HEK293 (cell line): ENCODE data around the gene ZFR2.

Experiments
- CTCF ChIA-PET: fragments of 350-600 bp; formaldehyde crosslinking; extraction: SDS; loops from one replicate; lab custom pipeline; 2021; ENCODE audit warnings: antibody characterized with exemption; lab: Yijun Ruan, JAX
- POLR2A ChIA-PET: fragments of 300-600 bp; formaldehyde crosslinking; extraction: SDS; loops from one replicate; lab custom pipeline; 2020; ENCODE audit warnings: antibody characterized with exemption, inconsistent platforms; lab: Yijun Ruan, JAX
- H3K27ac ChIP-seq: fragments of 200-500 bp; sonication (Bioruptor generic); 2 replicates; pipeline ENCODE4 v1.5.1; 2014; ENCODE audit warnings: low read depth, low read length, control low read depth, inconsistent platforms; ENCODE audit errors: extremely low read depth
- H3K36me3 ChIP-seq, 2 experiments: fragments of 200-500 bp in 1 of 2; sonication (Bioruptor generic) in 1 of 2; 1 replicate in 1 of 2; 2 replicates in 1 of 2; pipeline ENCODE4 v1.5.1; 2014 to 2017; ENCODE audit warnings: inconsistent platforms in 2 of 2, low read length in 2 of 2; ENCODE audit not compliant: control insufficient read depth in 2 of 2, insufficient read depth in 1 of 2
- H3K4me1 ChIP-seq: fragments of 200-500 bp; sonication (Bioruptor generic); 2 replicates; pipeline ENCODE4 v1.5.1; 2014; ENCODE audit warnings: mild to moderate bottlenecking, low read length, inconsistent platforms; ENCODE audit not compliant: control insufficient read depth, insufficient read depth
- H3K4me3 ChIP-seq: 2 replicates; pipeline ENCODE4 v1.5.1; 2011; ENCODE audit warnings: low read depth, mild to moderate bottlenecking, control low read depth, low read length, moderate library complexity
- H3K9me3 ChIP-seq: fragments of 200-500 bp; sonication (Bioruptor generic); 2 replicates; pipeline ENCODE4 v1.5.1; 2014; ENCODE audit warnings: low read depth, low read length, inconsistent platforms; ENCODE audit not compliant: control insufficient read depth, insufficient read depth
- ATF2 ChIP-seq: fragments of 450-650 bp; formaldehyde crosslinking; IDR thresholded peaks from 2 replicates; pipeline ENCODE4 v1.5.1; 2016; ENCODE audit warnings: missing biosample characterization, missing genetic modification characterization, low read depth
- GLIS2 ChIP-seq: fragments of 450-650 bp; formaldehyde crosslinking; IDR thresholded peaks from 2 replicates; pipeline ENCODE4 v1.5.1; 2016; ENCODE audit warnings: missing biosample characterization, missing genetic modification characterization
- MYNN ChIP-seq: fragments of 450-650 bp; formaldehyde crosslinking; IDR thresholded peaks from 2 replicates; pipeline ENCODE4 v1.5.1; 2016; ENCODE audit warnings: missing biosample characterization, missing genetic modification characterization, borderline replicate concordance
- REPIN1 ChIP-seq: fragments of 450-650 bp; formaldehyde crosslinking; IDR thresholded peaks from 2 replicates; pipeline ENCODE4 v1.5.1; 2017; ENCODE audit warnings: missing biosample characterization, missing genetic modification characterization, low read depth
- TSHZ1 ChIP-seq: fragments of 450-650 bp; formaldehyde crosslinking; IDR thresholded peaks from 2 replicates; pipeline ENCODE4 v1.5.1; 2016; ENCODE audit warnings: missing biosample characterization, missing genetic modification characterization, borderline replicate concordance
- YY2 ChIP-seq: fragments of 450-650 bp; formaldehyde crosslinking; IDR thresholded peaks from 2 replicates; pipeline ENCODE4 v1.5.1; 2016; ENCODE audit warnings: missing biosample characterization, missing genetic modification characterization
- ZBTB17 ChIP-seq: fragments of 450-650 bp; formaldehyde crosslinking; IDR thresholded peaks from 2 replicates; pipeline ENCODE4 v1.5.1; 2016; ENCODE audit warnings: missing biosample characterization, missing genetic modification characterization
- ZBTB7A ChIP-seq: fragments of 450-650 bp; formaldehyde crosslinking; IDR thresholded peaks from 2 replicates; pipeline ENCODE4 v1.5.1; 2016; ENCODE audit warnings: low read depth, missing biosample characterization, missing genetic modification characterization
- ZNF138 ChIP-seq: fragments of 450-650 bp; formaldehyde crosslinking; IDR thresholded peaks from 2 replicates; pipeline ENCODE4 v1.5.1; 2016; ENCODE audit warnings: missing biosample characterization, missing genetic modification characterization, borderline replicate concordance
- ZNF19 ChIP-seq: fragments of 450-650 bp; formaldehyde crosslinking; IDR thresholded peaks from 2 replicates; pipeline ENCODE4; 2016; ENCODE audit warnings: missing biosample characterization, missing genetic modification characterization, low read depth
- ZNF239 ChIP-seq: fragments of 450-650 bp; formaldehyde crosslinking; IDR thresholded peaks from 2 replicates; pipeline ENCODE4 v1.5.1; 2016; ENCODE audit warnings: missing biosample characterization, missing genetic modification characterization
- ZNF394 ChIP-seq: fragments of 450-650 bp; formaldehyde crosslinking; IDR thresholded peaks from 2 replicates; pipeline ENCODE4 v1.5.1; 2016; ENCODE audit warnings: missing biosample characterization, missing genetic modification characterization, mild to moderate bottlenecking, moderate library complexity, borderline replicate concordance
- ZNF426 ChIP-seq: fragments of 450-650 bp; formaldehyde crosslinking; IDR thresholded peaks from 2 replicates; pipeline ENCODE4 v1.5.1; 2017; ENCODE audit warnings: missing biosample characterization, missing genetic modification characterization, mild to moderate bottlenecking, inconsistent platforms, moderate library complexity
- ZNF433 ChIP-seq: fragments of 450-650 bp; formaldehyde crosslinking; IDR thresholded peaks from 2 replicates; pipeline ENCODE4 v1.5.1; 2016; ENCODE audit warnings: missing biosample characterization, missing genetic modification characterization, low read depth
- ZNF560 ChIP-seq: fragments of 450-650 bp; formaldehyde crosslinking; IDR thresholded peaks from 2 replicates; pipeline ENCODE4 v1.5.1; 2017; ENCODE audit warnings: missing biosample characterization, missing genetic modification characterization, borderline replicate concordance
- ZNF639 ChIP-seq: fragments of 450-650 bp; formaldehyde crosslinking; IDR thresholded peaks from 2 replicates; pipeline ENCODE4 v1.5.1; 2016; ENCODE audit warnings: missing biosample characterization, missing genetic modification characterization
- ZNF785 ChIP-seq: fragments of 450-650 bp; formaldehyde crosslinking; IDR thresholded peaks from 2 replicates; pipeline ENCODE4 v1.5.1; 2016; ENCODE audit warnings: missing biosample characterization, missing genetic modification characterization
- ZNF791 ChIP-seq: fragments of 450-650 bp; formaldehyde crosslinking; IDR thresholded peaks from 2 replicates; pipeline ENCODE4 v1.5.1; 2016; ENCODE audit warnings: missing biosample characterization, missing genetic modification characterization
- ZNF843 ChIP-seq: fragments of 450-650 bp; formaldehyde crosslinking; IDR thresholded peaks from 2 replicates; pipeline ENCODE4 v1.5.1; 2016; ENCODE audit warnings: missing biosample characterization, missing genetic modification characterization

The ZFR2 gene

GRCh38 chr19:3837332-3837731 lies 31.5 kb downstream of the ZFR2 start:
- H3K27ac ChIP-seq, result no peak overlapping the region
- CTCF ChIA-PET, result no interaction called here
- H3K4me1 ChIP-seq, result no peaks in the 10 kb centered on the region
- H3K36me3 ChIP-seq, result no peaks in the 10 kb centered on the region
- no peaks in the 10 kb centered on the region for H3K9me3 ChIP-seq
- no peak overlapping the region for H3K4me3 ChIP-seq
- TF ChIP-seq ZNF639 (tag by site-specific recombination) (no peak), YY2 (tag by site-specific recombination) (no peak), ZNF785 (tag by site-specific recombination) (no peak), ZNF791 (tag by site-specific recombination) (no peak), ZNF239 (tag by site-specific recombination) (no peak), ZNF19 (tag by site-specific recombination) (no peak), ZNF843 (tag by site-specific recombination) (no peak), ZNF138 (tag by site-specific recombination) (no peak), ZNF433 (tag by site-specific recombination) (no peak), ZNF394 (no peak), GLIS2 (tag by site-specific recombination) (no peak)
- TF ChIP-seq, all 188 proteins: peak for 0
- POLR2A ChIA-PET, result no interaction called here

GRCh38 chr19:3836887-3837286 lies 32.0 kb downstream of the ZFR2 start:
- POLR2A ChIA-PET, result no interaction called here
- H3K9me3 ChIP-seq, result no peaks in the 10 kb centered on the region

More at GRCh38 chr19:3836887-3837286, 32.0 kb downstream of the ZFR2 start:
- Histone ChIP-seq H3K4me3 (no peak overlapping the region), H3K27ac (no peak overlapping the region), H3K4me1 (no peaks in the 10 kb centered on the region), H3K36me3 (no peaks in the 10 kb centered on the region)
- no peak for TF ChIP-seq MYNN (tag by site-specific recombination)
- TF ChIP-seq ZNF639 (tag by site-specific recombination), result no peak
- no peak for TF ChIP-seq ZNF560 (tag by site-specific recombination)
- no peak for TF ChIP-seq ZNF426 (tag by site-specific recombination)
- TF ChIP-seq ZBTB7A, result no peak
- TF ChIP-seq TSHZ1 (tag by site-specific recombination), result no peak
- no peak for TF ChIP-seq ATF2
- TF ChIP-seq REPIN1 (tag by site-specific recombination), result no peak
- no peak for TF ChIP-seq ZBTB17 (tag by site-specific recombination)
- CTCF ChIA-PET, result no interaction called here
